Ovary (tissue), 3 donors: ENCODE data around the gene FGF4.

ENCODE experiments used
- CTCF ChIP-seq, 3 donors: fragments of 450-650 bp in 2 of 3; fragments of 200-600 bp in 1 of 3; IDR thresholded peaks; one replicate each; pipeline versions ENCODE4 v1.5.1 to v1.8.0; 2016 to 2022; ENCODE audit warnings: antibody characterized with exemption in 3 of 3, mild to moderate bottlenecking in 1 of 3
- EP300 ChIP-seq: sonication (generic); formaldehyde crosslinking; IDR thresholded peaks from one replicate; pipeline ENCODE4 v1.6.1; 2017; ENCODE audit warnings: antibody characterized with exemption
- POLR2A ChIP-seq: fragments of 450-650 bp; IDR thresholded peaks from one replicate; pipeline ENCODE4 v1.6.1; 2017; ENCODE audit warnings: antibody characterized with exemption, mild to moderate bottlenecking, moderate library complexity
- donor health status: DM: no; HTN: no; CAD: no.

- no peak for TF ChIP-seq CTCF (IDR thresholded peaks at IDR 0.05)
- TF ChIP-seq EP300, result no peak
- TF ChIP-seq POLR2A, result no peak
Observed at GRCh38 chr11:69746752-69747742, 28.1 kb downstream of the FGF4 start.
